MM.1S (cell line): ENCODE measurements around the gene ASPSCR1.

Experiments
- DNase-seq: peaks from one replicate; pipeline ENCODE4 v3.0.0-alpha.2; 2015
- H2AFZ ChIP-seq: fragments of 300-600 bp; sonication (generic); 2 replicates; pipeline ENCODE4 v1.6.0; 2016; ENCODE audit warnings: antibody characterized with exemption, low read length
- H3F3A ChIP-seq: fragments of 300-600 bp; sonication (generic); 2 replicates; pipeline ENCODE4 v1.6.1; 2016; ENCODE audit warnings: mild to moderate bottlenecking, antibody characterized with exemption, low read length, moderate library complexity, mixed read lengths; ENCODE audit not compliant: insufficient read depth
- H3K27ac ChIP-seq: fragments of 300-600 bp; sonication (generic); 2 replicates; pipeline ENCODE4 v1.5.1; 2016; ENCODE audit warnings: mild to moderate bottlenecking, low read length
- H3K27me3 ChIP-seq: fragments of 300-600 bp; sonication (generic); replicated peaks from 2 replicates; pipeline ENCODE4 v1.6.0; 2016; ENCODE audit warnings: low read length; ENCODE audit not compliant: insufficient read depth
- H3K36me3 ChIP-seq: fragments of 300-600 bp; sonication (generic); replicated peaks from 2 replicates; pipeline ENCODE4 v1.6.1; 2016; ENCODE audit warnings: mild to moderate bottlenecking, low read length, mixed read lengths; ENCODE audit not compliant: insufficient read depth
- H3K4me1 ChIP-seq: fragments of 300-600 bp; sonication (generic); 2 replicates; pipeline ENCODE4 v1.6.1; 2016; ENCODE audit warnings: low read length, mixed read lengths
- H3K4me2 ChIP-seq: fragments of 300-600 bp; sonication (generic); 2 replicates; pipeline ENCODE4 v1.6.0; 2016; ENCODE audit warnings: low read depth, low read length
- H3K4me3 ChIP-seq: fragments of 300-600 bp; sonication (generic); 2 replicates; pipeline ENCODE4 v1.5.1; 2016; ENCODE audit warnings: low read length, mixed read lengths
- H3K79me2 ChIP-seq: fragments of 300-600 bp; sonication (generic); 2 replicates; pipeline ENCODE4 v1.6.1; 2016; ENCODE audit warnings: mixed run types, low read length, mixed read lengths
- H3K9ac ChIP-seq: fragments of 300-600 bp; sonication (generic); 2 replicates; pipeline ENCODE4 v1.6.1; 2016; ENCODE audit warnings: low read length, mixed read lengths
- H3K9me2 ChIP-seq: fragments of 300-600 bp; sonication (generic); replicated peaks from 2 replicates; pipeline ENCODE4 v1.6.1; 2016; ENCODE audit warnings: mild to moderate bottlenecking, low read length, mixed read lengths; ENCODE audit not compliant: insufficient read depth
- H3K9me3 ChIP-seq: fragments of 300-600 bp; sonication (generic); replicated peaks from 2 replicates; pipeline ENCODE4 v1.6.1; 2016; ENCODE audit warnings: mild to moderate bottlenecking, low read length, mixed read lengths; ENCODE audit not compliant: insufficient read depth
- H4K20me1 ChIP-seq: fragments of 300-600 bp; sonication (generic); 2 replicates; pipeline ENCODE4 v1.6.1; 2016; ENCODE audit warnings: mild to moderate bottlenecking, low read length, moderate library complexity, mixed read lengths; ENCODE audit not compliant: insufficient read depth
- EZH2 ChIP-seq: fragments of 300-600 bp; sonication (generic); optimal IDR thresholded peaks from 2 replicates; pipeline ENCODE3; 2017; ENCODE audit warnings: low read depth, mild to moderate bottlenecking, antibody characterized with exemption, low read length, mixed read lengths
- EZH2phosphoT487 ChIP-seq: fragments of 300-600 bp; sonication (generic); IDR thresholded peaks from 2 replicates; pipeline ENCODE4 v1.6.1; 2018; ENCODE audit warnings: antibody characterized with exemption, low read length
- TF ChIP-seq, protein P1 (sequence below): fragments of 300-600 bp; sonication (generic); IDR thresholded peaks from 2 replicates; pipeline ENCODE4 v1.5.1; 2016; ENCODE audit warnings: antibody characterized with exemption, low read length, mixed read lengths

ASPSCR1 gene

DNA sequence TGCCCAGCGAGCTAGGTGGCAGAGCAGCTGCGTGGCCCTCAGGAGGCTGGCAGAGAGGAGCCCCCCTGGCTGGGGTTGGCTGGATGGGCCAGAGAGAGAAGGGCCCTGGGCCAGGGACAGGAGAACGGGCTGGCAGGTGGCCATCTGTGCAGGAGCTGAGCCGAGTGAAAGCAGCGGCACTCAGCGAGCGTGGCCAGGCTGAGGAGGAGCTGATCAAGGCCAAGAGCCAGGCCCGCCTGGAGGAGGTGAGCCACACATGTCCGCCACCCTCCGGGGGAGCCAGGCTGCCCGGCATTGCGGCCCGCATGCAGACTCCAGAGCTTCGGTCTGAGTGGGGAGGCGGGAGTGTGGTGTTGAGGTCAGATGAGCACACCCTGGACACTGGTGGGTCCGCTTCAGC is 52.0 kb downstream of the ASPSCR1 start:
- DNase-seq, result no peak
- Histone ChIP-seq H3K9me2 (no peaks in the 10 kb centered on the region), H3K4me2 (no peak overlapping the region), H2AFZ (no peak overlapping the region), H3K4me1 (peaks cover 7% of the 10 kb centered on the region; the same call in 1 of the 2 replicates), H3K36me3 (no peaks in the 10 kb centered on the region), H3K9ac (no peak overlapping the region), H3K27ac (no peak overlapping the region), H3F3A (peaks cover 12% of the 10 kb centered on the region; the same call in 1 of the 2 replicates), H3K79me2 (0 out of 2 replicates have a peak, but pooled peaks cover 3% of the 10 kb centered on the region), H3K4me3 (no peak overlapping the region), H4K20me1 (no peaks in the 10 kb centered on the region), H3K9me3 (no peaks in the 10 kb centered on the region), H3K27me3 (no peaks in the 10 kb centered on the region)
- TF ChIP-seq, protein P1, sequence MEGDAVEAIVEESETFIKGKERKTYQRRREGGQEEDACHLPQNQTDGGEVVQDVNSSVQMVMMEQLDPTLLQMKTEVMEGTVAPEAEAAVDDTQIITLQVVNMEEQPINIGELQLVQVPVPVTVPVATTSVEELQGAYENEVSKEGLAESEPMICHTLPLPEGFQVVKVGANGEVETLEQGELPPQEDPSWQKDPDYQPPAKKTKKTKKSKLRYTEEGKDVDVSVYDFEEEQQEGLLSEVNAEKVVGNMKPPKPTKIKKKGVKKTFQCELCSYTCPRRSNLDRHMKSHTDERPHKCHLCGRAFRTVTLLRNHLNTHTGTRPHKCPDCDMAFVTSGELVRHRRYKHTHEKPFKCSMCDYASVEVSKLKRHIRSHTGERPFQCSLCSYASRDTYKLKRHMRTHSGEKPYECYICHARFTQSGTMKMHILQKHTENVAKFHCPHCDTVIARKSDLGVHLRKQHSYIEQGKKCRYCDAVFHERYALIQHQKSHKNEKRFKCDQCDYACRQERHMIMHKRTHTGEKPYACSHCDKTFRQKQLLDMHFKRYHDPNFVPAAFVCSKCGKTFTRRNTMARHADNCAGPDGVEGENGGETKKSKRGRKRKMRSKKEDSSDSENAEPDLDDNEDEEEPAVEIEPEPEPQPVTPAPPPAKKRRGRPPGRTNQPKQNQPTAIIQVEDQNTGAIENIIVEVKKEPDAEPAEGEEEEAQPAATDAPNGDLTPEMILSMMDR, result no peak
- TF ChIP-seq EZH2 (no peak), EZH2phosphoT487 (no peak)

DNA sequence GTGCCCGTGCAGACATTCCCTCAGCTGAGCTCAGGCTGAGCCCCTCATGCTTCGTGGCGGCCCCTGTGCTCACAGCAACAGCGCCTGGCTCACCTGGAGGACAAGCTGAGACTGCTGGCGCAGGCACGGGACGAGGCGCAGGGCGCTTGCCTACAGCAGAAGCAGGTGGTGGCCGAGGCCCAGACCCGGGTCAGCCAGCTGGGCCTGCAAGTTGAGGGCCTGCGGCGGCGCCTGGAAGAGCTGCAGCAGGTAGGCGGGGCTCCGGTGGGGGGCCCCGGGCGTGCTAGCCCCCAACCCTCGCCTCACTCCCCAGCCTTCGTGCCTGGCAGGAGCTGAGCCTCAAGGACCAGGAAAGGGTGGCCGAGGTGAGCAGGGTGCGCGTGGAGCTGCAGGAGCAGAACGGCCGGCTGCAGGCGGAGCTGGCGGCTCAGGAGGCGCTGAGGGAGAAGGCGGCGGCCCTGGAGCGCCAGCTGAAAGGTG is 52.6 kb downstream of the ASPSCR1 start:
- Histone ChIP-seq H3K27me3 (no peaks in the 10 kb centered on the region), H3F3A (peaks cover 12% of the 10 kb centered on the region; the same call in 1 of the 2 replicates), H3K79me2 (no peaks in the 10 kb centered on the region), H3K9me3 (no peaks in the 10 kb centered on the region), H3K27ac (no peak overlapping the region), H3K4me1 (peaks cover 6% of the 10 kb centered on the region; the same call in 1 of the 2 replicates), H3K9me2 (no peaks in the 10 kb centered on the region), H4K20me1 (no peaks in the 10 kb centered on the region), H2AFZ (no peak overlapping the region), H3K4me3 (no peak overlapping the region), H3K4me2 (peak overlapping the region; percentile 98), H3K36me3 (no peaks in the 10 kb centered on the region), H3K9ac (no peak overlapping the region)
- TF ChIP-seq EZH2, result no peak
- TF ChIP-seq, protein P1, result no peak
- TF ChIP-seq EZH2phosphoT487, result no peak
- no peak for DNase-seq

DNA sequence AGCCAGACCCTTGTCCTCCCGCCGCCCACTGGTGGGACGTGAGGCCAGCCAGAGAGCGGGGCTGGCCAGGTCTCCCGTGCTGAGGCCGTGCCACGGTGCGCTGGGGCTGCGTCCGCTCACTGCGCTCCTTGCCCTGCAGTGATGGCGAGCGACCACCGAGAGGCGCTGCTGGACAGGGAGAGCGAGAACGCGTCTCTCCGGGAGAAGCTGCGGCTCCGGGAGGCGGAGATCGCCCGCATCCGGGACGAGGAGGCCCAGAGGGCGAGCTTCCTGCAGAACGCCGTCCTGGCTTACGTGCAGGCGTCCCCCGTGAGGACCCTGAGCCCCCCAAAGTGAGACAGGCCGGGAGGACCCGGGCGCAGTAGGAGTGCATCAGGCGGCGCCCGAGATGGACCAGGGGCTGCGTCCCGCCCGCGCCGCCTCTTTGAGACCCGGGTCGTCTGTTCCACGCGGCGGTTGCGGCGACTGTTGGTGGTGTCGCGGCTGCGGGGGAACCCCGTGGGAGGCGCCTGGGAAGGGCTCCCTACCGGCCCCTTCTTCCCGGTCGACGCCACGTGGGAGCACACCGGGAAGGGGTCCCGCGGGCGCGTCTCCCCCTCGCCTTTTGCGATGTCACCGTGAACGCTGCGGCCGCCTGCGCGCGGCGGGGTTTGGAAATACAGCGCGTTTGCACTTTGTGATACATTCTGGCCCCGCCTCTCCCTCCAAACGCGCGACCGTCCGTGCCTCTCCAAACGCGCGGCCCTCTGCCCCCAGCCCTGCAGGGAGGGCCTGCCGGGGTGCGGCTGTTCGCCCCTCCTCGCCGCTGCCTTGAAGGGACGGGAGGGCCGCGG is 53.3 kb downstream of the ASPSCR1 start:
- Histone ChIP-seq H3K27me3 (no peaks in the 10 kb centered on the region), H2AFZ (peak overlapping the region; percentile 53), H4K20me1 (no peaks in the 10 kb centered on the region), H3K4me3 (peak overlapping the region; percentile 71), H3F3A (peaks cover 12% of the 10 kb centered on the region; the same call in 1 of the 2 replicates), H3K27ac (peak overlapping the region; percentile 25; the same call in 1 of the 2 replicates), H3K9me2 (no peaks in the 10 kb centered on the region), H3K9me3 (no peaks in the 10 kb centered on the region), H3K4me2 (peak overlapping the region; percentile 98), H3K9ac (peak overlapping the region; percentile 23; the same call in 1 of the 2 replicates), H3K4me1 (peaks cover 6% of the 10 kb centered on the region; the same call in 1 of the 2 replicates), H3K36me3 (no peaks in the 10 kb centered on the region), H3K79me2 (no peaks in the 10 kb centered on the region)
- DNase-seq, result peak; percentile 78
- TF ChIP-seq, protein P1, result peak; percentile 66
- TF ChIP-seq EZH2, result no peak
